Measurements from ENCODE around the gene MAGEA12.
"Not testable (repeated sequence)": the region's sequence is repeated elsewhere in the genome, so short reads cannot be mapped to it uniquely, and the experiment has no call there.

MAGEA12 gene

DNA sequence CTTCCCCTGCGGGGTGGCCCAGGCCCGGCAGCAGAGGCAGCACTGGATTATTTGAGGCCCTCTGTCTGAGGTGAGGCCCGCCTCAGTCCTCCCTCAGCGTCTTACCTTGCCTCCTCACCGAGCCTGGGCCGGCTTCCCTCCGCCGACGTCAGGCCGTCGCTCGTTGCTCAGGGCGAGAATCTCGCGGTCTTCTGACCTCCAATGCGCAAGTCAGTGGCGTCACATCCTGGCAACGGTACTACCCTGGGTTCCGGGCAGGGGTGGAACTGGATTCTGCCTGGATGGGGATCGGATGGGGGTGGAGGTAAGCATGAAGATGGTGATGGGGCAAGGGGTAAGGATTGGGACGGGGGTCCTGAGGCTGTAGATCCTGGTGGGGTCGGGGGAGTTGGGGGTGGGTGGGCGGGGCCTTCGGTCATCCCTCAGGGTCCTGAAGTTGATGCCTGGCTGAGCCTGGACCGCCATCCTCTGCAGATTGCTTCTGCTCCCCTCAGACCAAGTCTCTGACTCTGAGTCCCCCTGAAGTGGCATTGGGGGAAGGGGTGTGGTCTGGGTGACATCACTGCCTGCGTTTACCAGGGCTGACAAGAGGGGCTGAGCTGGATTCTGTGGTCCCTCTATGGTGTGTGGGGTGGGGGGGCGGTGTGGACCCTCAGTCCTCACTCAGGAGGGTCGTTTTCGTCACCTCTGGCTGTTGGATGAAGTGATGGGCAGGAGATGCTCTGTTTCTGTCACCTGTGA, 36.2 kb downstream of the MAGEA12 start, which contains the start of gene MAGEA6:
TSS of gene MAGEA6 (minus strand) at position 141 of the 741 bp plus-strand sequence. CDS start 2,039 bp downstream, outside the sequence.
- DNase-seq, result not testable (repeated sequence)

DNA sequence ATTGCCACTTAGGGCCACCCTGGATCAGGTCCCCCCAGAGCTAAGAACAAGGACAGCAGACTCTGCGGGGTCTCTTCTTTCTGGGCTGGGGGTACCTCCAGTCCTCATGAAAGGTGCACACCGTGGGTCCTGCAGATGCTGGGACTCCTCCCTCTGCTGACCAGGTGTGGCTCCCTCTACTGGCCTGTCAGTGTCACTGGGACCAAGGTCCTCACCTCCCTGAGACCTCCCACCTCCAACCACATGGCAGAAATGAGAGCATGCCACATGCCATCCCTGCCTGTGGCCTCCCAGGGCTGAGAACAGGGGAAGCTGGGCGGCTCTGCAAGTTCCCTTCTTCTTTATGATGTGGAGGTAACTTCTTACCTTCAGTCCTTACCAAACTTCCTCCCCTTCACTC, 53.5 kb downstream of the MAGEA12 start:
- DNase-seq, result not testable (repeated sequence)
